Hepatocyte (in vitro differentiated cells): ENCODE results near the gene STEAP3. TPM values are rescaled to one million over a fixed set of nuclear protein-coding genes. Genes with fewer than 3 reads are reported as not detected.

Experiments used
- DNase-seq: peaks from one replicate; pipeline ENCODE4 v3.0.0-alpha.2; 2016; ENCODE audit warnings: low spot score
- H2AFZ ChIP-seq: fragments of 200-600 bp; sonication (generic); 2 replicates; pipeline ENCODE4 v1.6.0; 2016; ENCODE audit warnings: antibody characterized with exemption, mild to moderate bottlenecking
- H3K27ac ChIP-seq: fragments of 200-600 bp; sonication (generic); 2 replicates; pipeline ENCODE4 v1.5.1; 2016; ENCODE audit warnings: mild to moderate bottlenecking
- H3K27me3 ChIP-seq: fragments of 200-600 bp; sonication (generic); 2 replicates; pipeline ENCODE4 v1.6.1; 2016
- H3K36me3 ChIP-seq: fragments of 200-600 bp; sonication (generic); replicated peaks from 2 replicates; pipeline ENCODE4 v1.5.1; 2016; ENCODE audit warnings: low read depth; ENCODE audit not compliant: insufficient read depth
- H3K4me1 ChIP-seq: fragments of 200-600 bp; sonication (generic); 2 replicates; pipeline ENCODE4 v1.5.1; 2016; ENCODE audit warnings: mild to moderate bottlenecking, moderate library complexity; ENCODE audit not compliant: insufficient read depth
- H3K4me2 ChIP-seq: fragments of 200-600 bp; sonication (generic); 2 replicates; pipeline ENCODE4 v1.6.0; 2016
- H3K4me3 ChIP-seq: fragments of 200-600 bp; sonication (generic); 2 replicates; pipeline ENCODE4 v1.5.1; 2016; ENCODE audit warnings: mild to moderate bottlenecking
- H3K79me2 ChIP-seq: fragments of 200-600 bp; sonication (generic); 2 replicates; pipeline ENCODE4 v1.6.0; 2017; ENCODE audit warnings: mild to moderate bottlenecking
- H3K9me2 ChIP-seq: fragments of 200-600 bp; sonication (generic); replicated peaks from 2 replicates; pipeline ENCODE4 v1.6.0; 2017; ENCODE audit warnings: mild to moderate bottlenecking; ENCODE audit not compliant: insufficient read depth
- H3K9me3 ChIP-seq: fragments of 200-600 bp; sonication (generic); 2 replicates; pipeline ENCODE4 v1.5.1; 2016; ENCODE audit warnings: low read depth, mild to moderate bottlenecking
- H4K20me1 ChIP-seq: fragments of 200-600 bp; sonication (generic); 2 replicates; pipeline ENCODE4 v1.6.0; 2016; ENCODE audit warnings: mild to moderate bottlenecking; ENCODE audit not compliant: insufficient read depth, poor library complexity, severe bottlenecking
- CTCF ChIP-seq: fragments of 200-600 bp; sonication (generic); IDR thresholded peaks from 2 replicates; pipeline ENCODE4 v1.5.1; 2016; ENCODE audit warnings: antibody characterized with exemption, mild to moderate bottlenecking; ENCODE audit not compliant: poor library complexity
- EZH2 ChIP-seq: fragments of 200-600 bp; sonication (generic); IDR thresholded peaks from 2 replicates; pipeline ENCODE4 v1.6.1; 2016; ENCODE audit warnings: antibody characterized with exemption, mild to moderate bottlenecking, borderline replicate concordance
- EZH2phosphoT487 ChIP-seq: fragments of 200-600 bp; sonication (generic); IDR thresholded peaks from one replicate; pipeline ENCODE4 v1.6.1; 2018; ENCODE audit warnings: antibody characterized with exemption, mild to moderate bottlenecking, low read depth, moderate library complexity; ENCODE audit not compliant: unreplicated experiment, severe bottlenecking
- WGBS: methylation state at CpG from one replicate; pipeline ENCODE4 v1.1.6; 2016; ENCODE audit warnings: low lambda C conversion rate; ENCODE audit errors: missing lambda C conversion rate; 5-methylcytosine and 5-hydroxymethylcytosine counted together
- polyA plus RNA-seq: library from polyadenylated mRNA; unstranded; fragments of >200 nt; fragmentation: Nextera tagmentation; extraction: Ambion mirVana; gene quantifications from 2 replicates; pipeline ENCODE4 v1.2.1, GENCODE V29; 2016
- total RNA-seq: library from RNA; depleted of rRNA; stranded (reverse); fragments of >200 nt; gene quantifications from 2 replicates; pipeline ENCODE4 v1.2.3, GENCODE V29; 2014

The STEAP3 gene
- total and polyA plus RNA-seq, 2 experiments from 2014 or later: 11.2 to 12.0 TPM

DNA sequence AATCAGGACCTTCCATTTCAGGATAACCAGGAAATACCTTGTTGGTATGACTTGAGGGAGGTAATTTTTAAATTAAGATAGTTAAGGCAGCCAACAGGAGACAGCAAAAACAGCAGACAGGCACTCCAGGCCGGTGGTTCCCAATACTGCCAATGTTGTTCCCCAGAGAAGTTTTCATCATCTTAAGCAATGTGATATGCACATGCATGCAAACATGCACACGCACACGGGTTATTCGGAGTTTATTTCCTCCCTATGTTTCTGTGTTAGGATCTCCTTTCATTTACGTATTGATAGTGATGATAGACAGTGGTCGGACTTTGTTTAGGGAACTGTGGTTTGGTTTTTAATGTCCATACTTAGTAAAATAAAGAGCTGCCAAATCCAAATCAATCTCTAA lies 55.3 kb downstream of the STEAP3 start:
- Histone ChIP-seq H3K4me1 (no peaks in the 10 kb centered on the region), H3K36me3 (no peaks in the 10 kb centered on the region), H3K4me2 (no peak overlapping the region), H2AFZ (no peak overlapping the region), H4K20me1 (no peaks in the 10 kb centered on the region), H3K27ac (no peak overlapping the region), H3K79me2 (no peaks in the 10 kb centered on the region), H3K9me2 (no peaks in the 10 kb centered on the region), H3K9me3 (no peaks in the 10 kb centered on the region), H3K27me3 (no peaks in the 10 kb centered on the region), H3K4me3 (no peak overlapping the region)
- DNase-seq: no peak
- WGBS: 96% methylated on average over 6 of the region's 6 CpGs
- TF ChIP-seq CTCF (no peak), EZH2phosphoT487 (no peak), EZH2 (no peak)

- no peak for DNase-seq
- no peak for TF ChIP-seq EZH2phosphoT487
- TF ChIP-seq EZH2: no peak
- no peak for TF ChIP-seq CTCF
- Histone ChIP-seq H3K9me3 (no peaks in the 10 kb centered on the region), H3K79me2 (no peaks in the 10 kb centered on the region), H2AFZ (no peak overlapping the region), H3K4me2 (no peak overlapping the region), H3K4me3 (no peak overlapping the region), H3K36me3 (no peaks in the 10 kb centered on the region), H3K27me3 (no peaks in the 10 kb centered on the region), H4K20me1 (no peaks in the 10 kb centered on the region), H3K9me2 (no peaks in the 10 kb centered on the region), H3K4me1 (no peaks in the 10 kb centered on the region), H3K27ac (no peak overlapping the region)
- WGBS: 80% methylated on average over 6 of the region's 6 CpGs
Observed at GRCh38 chr2:119279666-119280065, 56.0 kb downstream of the STEAP3 start.

DNA sequence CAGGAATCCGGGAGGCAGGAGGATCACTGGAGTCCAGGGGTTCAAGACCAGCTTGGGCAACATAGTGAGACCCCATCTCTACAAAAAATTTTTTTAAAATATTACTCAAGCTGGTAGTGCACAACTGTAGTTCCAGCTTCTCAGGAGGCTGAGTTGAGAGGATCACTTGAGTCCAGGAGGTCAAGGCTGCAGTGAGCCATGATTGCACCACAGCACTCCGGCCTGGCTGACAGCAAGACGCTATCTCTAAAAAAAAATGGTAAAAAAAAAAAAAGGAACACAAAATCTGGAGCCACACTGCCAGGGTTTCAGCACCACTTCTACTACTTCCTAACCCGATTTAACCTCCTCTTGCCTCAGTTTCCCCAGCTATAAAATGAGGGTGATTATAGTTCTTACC lies 57.0 kb downstream of the STEAP3 start:
- Histone ChIP-seq H4K20me1 (no peaks in the 10 kb centered on the region), H3K4me3 (no peak overlapping the region), H3K9me2 (no peaks in the 10 kb centered on the region), H3K4me2 (no peak overlapping the region), H3K79me2 (no peaks in the 10 kb centered on the region), H3K27me3 (no peaks in the 10 kb centered on the region), H3K9me3 (no peaks in the 10 kb centered on the region), H3K36me3 (no peaks in the 10 kb centered on the region), H3K27ac (no peak overlapping the region), H3K4me1 (no peaks in the 10 kb centered on the region), H2AFZ (no peak overlapping the region)
- no peak for TF ChIP-seq EZH2phosphoT487
- TF ChIP-seq CTCF: no peak
- TF ChIP-seq EZH2: no peak
- DNase-seq: no peak
- WGBS: 94% methylated on average over 4 of the region's 4 CpGs
